Gastrocnemius medialis (tissue), 4 donors: Measurements from ENCODE around the gene VPS37C.
"Not testable (repeated sequence)": the region's sequence is repeated elsewhere in the genome, so short reads cannot be mapped to it uniquely, and the experiment has no call there.

ENCODE experiments used
- POLR2A ChIP-seq, 2 donors: fragments of 450-650 bp; IDR thresholded peaks; one replicate each; pipeline ENCODE4 v1.6.1; 2017; ENCODE audit warnings: antibody characterized with exemption in 2 of 2, mild to moderate bottlenecking in 2 of 2, moderate library complexity in 2 of 2
- TF ChIP-seq, protein P1 (sequence below), 5 experiments: fragments of 450-650 bp in 3 of 5; fragments of 200-600 bp in 2 of 5; sonication (generic) in 2 of 5; IDR thresholded peaks in 4 of 5; conservative IDR thresholded peaks in 1 of 5; 1 replicate in 4 of 5; 2 replicates in 1 of 5; pipeline ENCODE4 v1.5.1; 2016 to 2019; ENCODE audit warnings: antibody characterized with exemption in 5 of 5, mild to moderate bottlenecking in 3 of 5, moderate library complexity in 3 of 5

DNA sequence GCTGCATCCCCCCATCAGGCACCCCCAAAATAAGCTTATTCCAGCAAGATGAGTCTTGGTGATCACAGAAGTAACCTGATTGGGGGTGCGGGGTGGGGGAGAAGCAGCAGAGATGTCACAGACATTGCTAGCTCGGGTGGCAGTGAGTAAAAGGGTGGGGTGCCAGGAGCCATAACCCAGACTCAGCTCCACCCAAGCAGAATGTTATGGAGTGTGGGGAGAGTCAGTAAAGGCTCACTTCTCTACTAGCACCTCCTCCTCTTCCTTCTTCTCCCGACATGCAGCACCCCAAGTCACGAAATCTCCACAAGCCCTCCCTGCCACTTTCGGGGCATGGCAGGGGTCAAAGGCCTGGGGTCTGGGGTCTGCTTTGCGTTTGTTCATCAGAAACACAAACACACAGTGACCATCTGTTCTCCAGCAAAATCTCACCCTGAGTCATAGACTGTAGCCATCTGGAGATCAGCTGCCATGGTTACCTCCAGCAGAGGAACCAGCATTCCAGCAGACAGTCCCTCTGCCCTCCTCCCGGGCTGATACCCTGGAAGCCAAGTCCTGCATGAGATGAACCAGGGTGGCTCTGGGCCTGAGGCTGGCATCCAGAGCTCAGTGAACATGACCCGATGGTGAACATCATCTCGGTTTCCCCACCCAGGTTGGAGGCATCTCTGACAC lies 46.5 kb upstream of the VPS37C start:
- TF ChIP-seq POLR2A (IDR thresholded peaks at IDR 0.05): not testable (repeated sequence)
- TF ChIP-seq, protein P1, sequence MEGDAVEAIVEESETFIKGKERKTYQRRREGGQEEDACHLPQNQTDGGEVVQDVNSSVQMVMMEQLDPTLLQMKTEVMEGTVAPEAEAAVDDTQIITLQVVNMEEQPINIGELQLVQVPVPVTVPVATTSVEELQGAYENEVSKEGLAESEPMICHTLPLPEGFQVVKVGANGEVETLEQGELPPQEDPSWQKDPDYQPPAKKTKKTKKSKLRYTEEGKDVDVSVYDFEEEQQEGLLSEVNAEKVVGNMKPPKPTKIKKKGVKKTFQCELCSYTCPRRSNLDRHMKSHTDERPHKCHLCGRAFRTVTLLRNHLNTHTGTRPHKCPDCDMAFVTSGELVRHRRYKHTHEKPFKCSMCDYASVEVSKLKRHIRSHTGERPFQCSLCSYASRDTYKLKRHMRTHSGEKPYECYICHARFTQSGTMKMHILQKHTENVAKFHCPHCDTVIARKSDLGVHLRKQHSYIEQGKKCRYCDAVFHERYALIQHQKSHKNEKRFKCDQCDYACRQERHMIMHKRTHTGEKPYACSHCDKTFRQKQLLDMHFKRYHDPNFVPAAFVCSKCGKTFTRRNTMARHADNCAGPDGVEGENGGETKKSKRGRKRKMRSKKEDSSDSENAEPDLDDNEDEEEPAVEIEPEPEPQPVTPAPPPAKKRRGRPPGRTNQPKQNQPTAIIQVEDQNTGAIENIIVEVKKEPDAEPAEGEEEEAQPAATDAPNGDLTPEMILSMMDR (IDR thresholded peaks at IDR 0.05 in 4 of 5, conservative IDR thresholded peaks at IDR 0.05 in 1 of 5): not testable (repeated sequence)
